Cardiac fibroblast (primary cell): ENCODE data around the gene USP6NL.
"Not testable (repeated sequence)": the region's sequence is repeated elsewhere in the genome, so short reads cannot be mapped to it uniquely, and the experiment has no call there.

Experiments used
- DNase-seq, 2 donors: peaks; one replicate each; pipeline versions ENCODE4 v3.0.0 to v3.0.0-alpha.2; 2010; ENCODE audit warnings: low read depth in 2 of 2
- H3K4me3 ChIP-seq, 2 donors: replicated peaks in 1 of 2; 1 replicate in 1 of 2; 2 replicates in 1 of 2; pipeline ENCODE4 v1.5.1; 2011; ENCODE audit warnings: low read depth in 2 of 2, low read length in 2 of 2, mild to moderate bottlenecking in 2 of 2, moderate library complexity in 1 of 2
- TF ChIP-seq, protein P1 (sequence below): IDR thresholded peaks from one replicate; pipeline ENCODE4 v1.5.1; 2011; ENCODE audit warnings: low read depth, mild to moderate bottlenecking, low read length, inconsistent platforms

The USP6NL gene

GRCh38 chr10:11636697-11637303 is 25.4 kb upstream of the USP6NL start:
- DNase-seq = no peak
- H3K4me3 ChIP-seq = no peak overlapping the region
- TF ChIP-seq, protein P1, sequence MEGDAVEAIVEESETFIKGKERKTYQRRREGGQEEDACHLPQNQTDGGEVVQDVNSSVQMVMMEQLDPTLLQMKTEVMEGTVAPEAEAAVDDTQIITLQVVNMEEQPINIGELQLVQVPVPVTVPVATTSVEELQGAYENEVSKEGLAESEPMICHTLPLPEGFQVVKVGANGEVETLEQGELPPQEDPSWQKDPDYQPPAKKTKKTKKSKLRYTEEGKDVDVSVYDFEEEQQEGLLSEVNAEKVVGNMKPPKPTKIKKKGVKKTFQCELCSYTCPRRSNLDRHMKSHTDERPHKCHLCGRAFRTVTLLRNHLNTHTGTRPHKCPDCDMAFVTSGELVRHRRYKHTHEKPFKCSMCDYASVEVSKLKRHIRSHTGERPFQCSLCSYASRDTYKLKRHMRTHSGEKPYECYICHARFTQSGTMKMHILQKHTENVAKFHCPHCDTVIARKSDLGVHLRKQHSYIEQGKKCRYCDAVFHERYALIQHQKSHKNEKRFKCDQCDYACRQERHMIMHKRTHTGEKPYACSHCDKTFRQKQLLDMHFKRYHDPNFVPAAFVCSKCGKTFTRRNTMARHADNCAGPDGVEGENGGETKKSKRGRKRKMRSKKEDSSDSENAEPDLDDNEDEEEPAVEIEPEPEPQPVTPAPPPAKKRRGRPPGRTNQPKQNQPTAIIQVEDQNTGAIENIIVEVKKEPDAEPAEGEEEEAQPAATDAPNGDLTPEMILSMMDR = no peak

DNA sequence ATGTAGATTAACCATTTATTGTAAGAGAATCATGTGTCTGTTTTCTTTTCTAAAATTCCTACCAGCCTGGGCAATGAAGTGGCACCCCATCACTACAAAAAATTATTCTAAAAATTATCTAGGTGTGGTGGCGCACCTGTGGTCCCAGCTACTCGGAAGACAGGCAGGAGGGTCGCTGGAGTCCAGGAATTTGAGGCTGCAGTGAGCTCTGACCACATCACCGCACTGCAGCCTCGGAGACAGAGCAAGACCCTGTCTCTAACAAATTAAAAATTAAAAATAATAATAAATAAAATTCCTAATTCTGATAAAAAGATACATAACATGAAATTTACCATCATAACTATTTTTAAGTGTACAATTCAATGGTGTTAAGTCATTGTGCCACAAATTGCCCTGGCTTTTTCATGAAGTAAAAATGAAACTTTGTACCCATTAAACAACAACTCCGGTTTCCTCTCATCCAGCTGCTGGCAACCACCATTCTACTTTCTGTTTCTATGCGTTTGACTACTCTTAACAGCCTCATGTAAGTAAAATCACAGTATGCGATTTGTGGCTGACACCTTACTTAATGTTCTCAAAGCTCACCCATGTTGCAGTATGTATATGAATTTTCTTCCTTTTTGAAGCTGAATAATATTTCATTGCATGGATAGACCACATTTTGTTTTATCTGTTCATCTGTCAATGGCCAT is 20.6 kb upstream of the USP6NL start:
- TF ChIP-seq, protein P1 = no peak
- no peak for DNase-seq
- no peak overlapping the region for H3K4me3 ChIP-seq

- no peak overlapping the region for H3K4me3 ChIP-seq
- TF ChIP-seq, protein P1 = no peak
- DNase-seq = no peak
Measured at GRCh38 chr10:11631291-11631690, 19.8 kb upstream of the USP6NL start.

DNA sequence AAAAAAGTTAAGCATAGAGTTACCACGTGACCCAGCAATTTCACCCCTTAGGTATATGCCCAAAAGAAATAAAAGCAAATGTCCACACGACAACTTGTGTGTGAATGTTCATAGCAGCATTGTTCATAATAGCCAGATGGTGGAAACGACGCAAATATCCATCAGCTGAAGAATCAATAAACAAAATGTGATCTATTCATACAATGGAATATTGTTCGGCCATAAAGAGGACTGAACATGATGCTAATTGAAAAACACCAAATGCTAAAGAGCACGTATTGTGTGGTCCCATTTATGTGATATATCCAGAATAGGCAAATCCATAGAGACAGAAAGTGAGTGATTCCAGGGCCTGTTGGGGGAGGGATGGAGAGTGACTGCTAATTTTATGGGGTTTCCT is 18.3 kb upstream of the USP6NL start:
- DNase-seq = no peak
- H3K4me3 ChIP-seq = no peak overlapping the region
- TF ChIP-seq, protein P1 = no peak

DNA sequence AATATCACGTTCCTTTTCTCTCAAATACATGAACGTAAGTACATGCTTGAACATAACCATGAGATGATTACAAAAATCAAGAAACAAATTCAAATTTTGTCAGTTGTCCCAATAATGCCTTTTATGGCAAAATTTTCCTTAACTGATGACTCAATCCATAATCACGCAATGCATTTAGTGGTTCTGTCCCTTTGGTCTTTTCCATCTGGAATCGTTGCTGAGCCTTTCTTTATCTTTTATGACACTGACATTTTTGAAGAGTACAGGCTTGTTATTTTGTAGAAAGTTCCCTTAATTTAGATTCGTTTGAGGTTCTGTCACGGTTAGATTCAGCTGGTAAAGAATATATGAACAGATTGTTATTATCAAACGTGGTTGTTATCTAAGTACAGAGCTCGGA is 16.5 kb upstream of the USP6NL start:
- peak in 1 of 2 donors; percentile 42 for DNase-seq
- not testable (repeated sequence) for H3K4me3 ChIP-seq

- TF ChIP-seq, protein P1 = no peak
- no peak for DNase-seq
- no peak overlapping the region for H3K4me3 ChIP-seq
Measured at GRCh38 chr10:11626071-11626470, 14.6 kb upstream of the USP6NL start.

DNA sequence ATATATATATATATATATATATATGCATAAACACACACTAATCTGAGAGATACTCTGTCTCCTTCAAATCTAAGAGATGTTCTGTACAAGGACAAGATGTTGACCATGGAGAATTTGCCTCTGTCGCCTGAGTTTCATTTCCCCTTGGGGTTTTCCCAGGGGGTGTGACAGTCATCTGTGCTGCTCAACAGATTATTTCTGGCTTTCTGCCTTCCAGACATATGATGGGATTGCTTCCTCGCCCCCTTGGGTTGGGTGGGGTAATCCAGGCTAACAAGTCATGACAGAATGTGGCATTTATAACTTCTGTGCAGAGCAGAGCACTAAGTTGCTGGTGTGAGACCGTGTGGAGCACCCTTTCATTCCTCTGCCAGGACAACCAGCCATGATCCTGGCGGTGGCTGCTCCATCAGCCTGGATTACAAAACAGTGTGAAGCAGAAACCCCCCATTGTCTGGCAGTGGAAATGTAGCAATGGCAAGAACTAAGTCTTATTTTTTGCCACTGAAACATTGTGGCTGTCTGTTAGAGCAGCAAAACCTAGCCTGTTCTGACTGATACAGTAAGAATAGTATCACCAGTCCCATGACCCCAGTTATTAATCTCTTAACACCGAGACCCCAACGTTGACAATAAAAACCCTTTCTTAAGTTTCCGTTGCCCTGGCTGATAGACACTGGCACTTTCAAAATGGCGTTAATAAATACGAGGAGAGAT is 13.7 kb upstream of the USP6NL start:
- TF ChIP-seq, protein P1 = no peak
- no peak overlapping the region for H3K4me3 ChIP-seq
- DNase-seq = no peak
